Superior temporal gyrus (tissue), 1 donor: Measurements from ENCODE around the gene CCND1.
"Not testable (repeated sequence)": the region's sequence is repeated elsewhere in the genome, so short reads cannot be mapped to it uniquely, and the experiment has no call there.

Source experiments
- DNase-seq: peaks from one replicate; pipeline ENCODE4 v3.0.0-alpha.2; 2016; ENCODE audit errors: extremely low spot score

The CCND1 gene

DNA sequence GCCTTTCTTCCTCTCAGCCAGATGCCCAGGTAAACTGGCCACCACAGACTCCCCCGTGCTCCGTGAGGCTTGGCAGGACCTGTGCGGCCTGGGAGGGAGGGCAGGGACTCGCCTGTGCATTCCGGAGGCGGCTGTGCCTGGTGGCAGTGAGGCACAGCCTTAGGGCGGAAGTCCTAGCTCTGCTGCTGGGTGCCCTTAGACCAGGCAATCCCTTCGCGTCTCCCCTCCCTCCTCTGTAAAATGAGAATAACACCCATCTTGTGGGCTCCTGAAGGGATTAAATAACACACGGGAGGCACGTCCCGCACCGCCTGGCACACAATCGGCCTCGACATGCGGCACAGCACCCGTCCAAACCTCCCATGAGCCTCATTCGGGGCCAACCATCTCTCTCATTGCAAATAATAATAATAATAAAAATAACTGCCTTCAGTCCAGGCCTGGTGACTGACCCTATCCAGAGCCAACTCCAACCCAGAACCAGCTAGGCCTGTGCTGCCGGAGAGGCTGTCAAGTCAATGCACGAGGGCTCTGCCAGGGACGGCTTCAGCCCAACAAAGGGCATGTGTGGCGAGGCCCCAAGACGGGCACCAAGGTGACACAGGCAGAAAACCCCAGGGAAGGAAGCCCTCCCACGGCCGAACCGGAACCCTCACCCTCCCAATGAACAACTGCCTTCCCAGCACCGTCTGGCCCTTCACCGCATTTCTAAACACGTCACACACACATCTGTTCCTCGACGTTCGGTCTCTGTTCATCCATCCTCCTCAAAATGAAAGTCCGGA lies 26.0 kb downstream of the CCND1 start:
- no peak for DNase-seq

DNA sequence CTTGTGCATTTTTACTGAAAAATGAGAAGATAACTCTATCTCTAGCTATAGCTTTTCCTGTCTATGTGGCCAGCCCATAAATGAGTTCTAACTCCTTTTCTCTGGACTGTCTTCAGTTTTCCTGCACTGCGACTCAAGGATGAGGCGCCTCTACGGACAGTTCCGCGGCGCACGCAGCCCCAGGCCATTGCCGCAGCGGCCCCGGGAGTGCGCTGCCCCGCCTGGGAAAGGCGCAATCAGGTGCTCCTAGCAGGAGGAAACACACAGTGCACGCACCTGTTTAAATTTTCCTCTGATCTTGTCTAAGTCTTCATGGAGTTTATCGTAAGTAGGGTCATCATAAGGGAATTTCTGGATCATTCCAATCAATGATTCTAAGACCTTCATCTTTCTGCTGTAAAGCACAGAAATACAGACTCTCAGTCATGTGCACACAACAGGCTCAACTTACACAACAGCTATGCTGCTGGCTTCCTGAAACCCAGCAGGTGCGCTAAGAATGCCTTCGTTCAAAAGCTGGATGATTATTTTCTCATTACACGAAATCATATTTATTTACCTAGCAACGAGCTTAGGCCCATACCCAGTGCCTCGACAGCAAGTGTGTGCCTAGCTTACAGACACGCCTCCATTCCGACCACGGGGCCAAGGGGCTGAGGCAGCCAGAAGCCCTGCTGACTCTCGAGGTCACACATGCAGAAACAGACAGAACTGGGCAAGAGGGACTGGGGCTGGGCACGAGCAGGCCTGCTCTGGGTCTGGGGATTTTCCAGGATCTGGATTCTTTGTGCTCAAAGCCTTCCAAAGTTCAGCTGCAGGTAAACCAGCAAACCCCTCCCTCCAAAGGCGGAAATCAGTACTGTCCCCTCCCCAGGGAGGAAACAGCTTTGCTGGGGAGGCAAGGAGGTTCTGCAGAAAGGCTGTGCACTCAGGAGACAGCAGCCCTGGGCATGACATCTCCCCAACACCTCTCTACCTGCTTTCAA lies 27.0 kb downstream of the CCND1 start:
- DNase-seq: no peak

DNA sequence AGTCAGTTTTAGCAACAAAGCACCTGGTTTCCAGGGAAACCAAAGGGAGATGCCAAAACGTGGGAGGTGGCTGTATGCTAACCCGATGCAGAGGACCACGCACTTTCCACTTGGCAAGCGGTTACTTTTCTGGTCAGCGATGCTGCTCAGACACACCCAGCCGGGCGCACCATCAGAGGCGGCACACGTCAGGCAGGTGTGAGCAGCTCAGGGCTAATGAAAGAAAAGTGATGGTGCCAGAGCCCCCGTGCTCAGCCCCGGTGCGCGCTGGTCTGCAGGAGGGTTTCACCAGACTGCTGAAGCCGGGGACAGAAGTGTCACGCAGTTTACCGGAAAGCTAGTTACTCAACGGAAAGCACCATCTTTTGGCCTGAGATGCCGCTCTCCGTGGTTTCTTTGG lies 28.5 kb downstream of the CCND1 start:
- DNase-seq: no peak

DNA sequence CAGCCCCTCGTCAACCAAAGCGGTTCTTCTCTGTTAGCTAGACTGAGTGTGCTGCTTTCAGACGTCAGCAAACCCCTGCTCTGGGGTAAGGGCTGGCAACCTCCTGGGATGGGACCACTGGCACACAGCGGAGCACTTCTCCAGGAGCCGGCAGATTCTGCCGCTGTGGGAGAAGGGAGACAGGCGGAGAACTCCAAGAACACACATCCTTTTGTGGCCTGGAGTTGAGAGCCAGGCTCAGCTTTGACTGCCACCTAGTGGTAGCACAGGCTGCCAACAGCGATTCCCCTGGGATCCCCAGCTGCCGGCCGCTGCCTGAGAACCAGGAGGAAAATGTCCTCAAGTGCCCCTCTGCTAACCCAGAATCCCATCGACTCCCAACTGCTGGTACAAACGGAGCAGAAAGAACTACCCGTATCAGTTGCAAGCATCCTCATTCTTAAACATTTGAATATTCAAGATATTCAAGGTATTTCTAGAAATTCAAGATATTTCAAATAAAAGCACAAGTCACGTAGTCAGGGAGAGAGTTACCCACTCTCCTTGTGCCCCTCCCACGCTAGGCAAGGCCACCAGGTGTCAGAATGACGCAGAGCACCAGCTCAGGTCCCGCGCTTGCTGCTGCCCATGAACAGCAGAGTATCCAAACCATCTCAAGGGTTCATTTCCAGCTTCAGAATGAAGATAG lies 29.3 kb downstream of the CCND1 start:
- DNase-seq: peak; percentile 96

DNA sequence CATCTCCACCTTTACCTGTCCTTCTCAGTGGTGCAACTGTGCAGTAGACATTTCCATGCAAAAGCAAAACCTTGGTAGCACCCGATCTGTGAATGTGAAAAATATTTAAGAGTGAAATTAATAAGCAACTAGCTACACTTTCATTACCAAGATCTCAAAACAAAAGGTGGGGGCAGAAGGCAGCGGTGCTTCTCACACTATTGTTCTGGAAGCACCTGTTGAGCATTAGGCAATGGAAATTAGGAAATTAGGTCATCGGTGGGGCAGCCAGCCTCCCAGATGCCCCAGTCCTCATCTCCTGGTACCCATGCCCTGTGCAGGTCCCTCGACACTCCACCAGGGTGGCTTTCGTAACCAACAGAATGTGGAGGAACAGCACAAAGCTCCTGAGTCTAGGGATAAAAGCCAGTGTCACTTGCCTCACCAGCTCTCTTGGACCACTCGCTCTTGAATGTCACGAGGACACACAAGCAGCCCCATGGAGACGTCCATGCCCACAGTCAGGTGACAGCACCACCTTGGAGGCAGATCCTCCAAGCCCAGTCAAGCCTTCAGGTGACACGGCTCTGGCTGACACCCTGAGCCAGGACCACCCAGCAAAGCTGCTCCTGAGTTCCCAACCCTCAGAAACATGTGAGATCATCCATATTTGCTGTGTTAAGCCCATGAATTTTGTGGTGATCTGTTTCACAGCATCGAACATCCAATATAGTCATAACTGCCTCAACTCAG lies 30.9 kb downstream of the CCND1 start:
- no peak for DNase-seq

DNA sequence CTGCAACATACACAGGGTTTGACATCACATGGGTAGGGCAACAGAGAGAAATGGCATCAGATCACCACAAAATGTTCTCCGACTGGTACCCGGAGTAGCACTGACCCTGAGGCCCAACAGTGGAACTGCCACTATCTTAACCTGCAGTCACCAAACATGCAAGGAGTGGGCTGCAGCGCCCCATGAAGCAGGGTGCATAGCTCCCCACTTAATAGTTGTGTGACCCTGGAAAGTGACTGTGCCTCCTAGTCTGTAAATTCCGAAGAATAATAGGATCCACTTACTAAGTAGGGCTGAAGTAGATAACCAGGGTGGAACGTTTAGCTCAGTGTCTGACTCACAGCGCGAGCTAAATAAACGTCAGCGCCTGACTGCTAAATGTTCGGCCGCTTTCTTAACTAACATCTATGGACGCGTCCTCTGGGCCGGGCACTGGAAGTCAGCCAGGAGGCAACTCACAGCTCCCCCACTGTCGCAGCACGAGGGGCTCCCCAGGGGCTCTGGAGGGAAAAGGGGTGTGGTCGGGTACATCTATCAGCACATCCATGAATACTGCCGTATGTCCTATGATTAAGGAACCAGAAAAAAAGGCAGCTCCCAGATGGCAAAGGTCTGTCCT lies 33.4 kb downstream of the CCND1 start:
- DNase-seq: no peak

DNA sequence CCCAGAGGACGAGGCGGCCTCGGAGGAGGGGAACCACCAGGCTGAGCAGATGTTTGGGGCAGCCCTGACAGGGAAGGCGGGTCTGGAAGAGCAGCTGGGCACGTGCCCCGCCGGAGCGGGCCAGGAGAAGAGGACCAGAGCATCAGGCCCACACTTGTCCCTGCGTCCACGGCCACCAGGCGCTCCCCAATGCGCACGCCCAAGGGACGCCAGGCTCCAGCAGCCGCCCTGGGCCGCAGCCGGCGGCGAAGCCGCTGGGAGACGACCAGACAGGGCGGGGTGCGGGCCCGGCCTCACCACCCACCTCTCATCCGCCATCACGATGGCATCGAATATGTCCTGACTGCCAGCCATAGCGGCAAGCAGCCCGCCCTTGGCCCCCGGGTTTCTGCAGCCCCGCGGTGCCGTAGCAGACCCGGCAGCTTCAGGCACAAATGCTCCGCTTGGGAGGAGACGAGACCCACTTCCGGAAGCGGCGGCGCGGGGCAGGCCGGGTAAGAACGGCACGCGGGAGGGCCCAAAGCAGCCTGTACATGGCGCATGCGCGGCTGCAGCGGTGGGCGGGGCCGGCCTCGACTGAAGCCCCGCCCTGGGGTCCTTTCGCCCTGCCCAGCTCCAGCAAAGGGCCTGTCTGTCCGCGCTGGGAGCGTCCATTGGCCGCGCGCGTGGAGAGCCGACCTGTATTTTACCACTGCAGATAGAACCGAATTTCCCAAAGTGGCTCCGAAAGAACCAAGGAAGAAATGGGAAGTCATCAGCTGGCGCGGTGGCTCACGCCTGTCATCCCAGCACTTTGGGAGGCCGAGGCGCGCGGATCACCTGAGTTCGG lies 34.1 kb downstream of the CCND1 start, which contains the start of gene LTO1:
LTO1 (minus strand) TSS at position 468 of the 829 bp plus-strand sequence; CDS start at position 354, 114 bp downstream.
- peak; percentile 95 for DNase-seq

DNA sequence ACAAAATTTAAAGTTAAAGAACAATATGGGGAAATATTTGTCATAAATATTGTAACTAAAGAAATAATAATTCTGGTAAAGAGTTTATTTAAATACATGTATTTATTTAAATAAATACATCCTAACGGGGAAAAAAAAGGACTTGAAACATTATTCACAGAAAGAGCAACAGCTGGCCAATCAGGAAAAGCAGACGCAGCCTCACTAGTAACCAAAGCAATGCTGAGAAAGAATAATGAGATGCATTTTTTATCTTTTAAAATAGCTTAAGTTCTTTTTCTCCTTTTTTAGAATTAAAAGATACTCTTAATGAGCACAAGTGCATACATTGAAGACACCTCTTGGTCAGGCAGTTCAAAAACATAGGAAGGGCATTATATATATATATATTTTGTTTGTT lies 36.8 kb downstream of the CCND1 start:
- DNase-seq: no peak

DNA sequence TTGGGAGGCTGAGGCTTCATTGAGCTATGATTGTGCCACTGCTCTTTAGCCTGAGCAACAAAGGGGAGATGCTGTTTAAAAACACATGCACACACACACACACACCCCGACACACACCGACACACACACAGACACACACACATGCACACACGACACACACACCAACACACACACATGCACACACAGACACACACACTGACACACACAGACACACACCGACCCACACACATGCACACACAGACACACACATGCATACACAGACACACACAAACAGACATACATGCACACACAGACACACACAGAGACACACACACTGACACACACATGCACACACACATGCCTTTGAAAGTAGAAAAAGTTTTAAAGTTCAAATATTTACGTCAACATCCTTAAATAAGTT lies 39.7 kb downstream of the CCND1 start:
- DNase-seq: no peak

DNA sequence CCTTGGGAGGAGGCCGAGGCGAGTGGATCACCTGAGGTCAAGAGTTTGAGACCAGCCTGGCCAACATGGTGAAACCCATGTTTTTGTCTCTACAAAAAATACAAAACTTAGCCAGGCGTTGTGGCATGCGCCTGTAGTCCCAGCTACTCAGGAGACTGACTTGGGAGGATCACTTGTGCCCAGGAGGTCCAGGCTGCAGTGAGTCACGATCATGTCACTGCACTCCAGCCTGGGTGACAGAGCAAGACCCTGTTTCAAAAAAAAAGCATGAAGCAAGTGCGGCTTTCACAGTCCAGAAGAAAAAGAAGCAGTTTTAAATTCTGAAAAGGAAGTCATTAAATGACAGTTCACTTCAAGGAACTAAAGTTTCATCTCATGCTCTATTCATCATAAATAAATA lies 41.3 kb downstream of the CCND1 start:
- DNase-seq: no peak

DNA sequence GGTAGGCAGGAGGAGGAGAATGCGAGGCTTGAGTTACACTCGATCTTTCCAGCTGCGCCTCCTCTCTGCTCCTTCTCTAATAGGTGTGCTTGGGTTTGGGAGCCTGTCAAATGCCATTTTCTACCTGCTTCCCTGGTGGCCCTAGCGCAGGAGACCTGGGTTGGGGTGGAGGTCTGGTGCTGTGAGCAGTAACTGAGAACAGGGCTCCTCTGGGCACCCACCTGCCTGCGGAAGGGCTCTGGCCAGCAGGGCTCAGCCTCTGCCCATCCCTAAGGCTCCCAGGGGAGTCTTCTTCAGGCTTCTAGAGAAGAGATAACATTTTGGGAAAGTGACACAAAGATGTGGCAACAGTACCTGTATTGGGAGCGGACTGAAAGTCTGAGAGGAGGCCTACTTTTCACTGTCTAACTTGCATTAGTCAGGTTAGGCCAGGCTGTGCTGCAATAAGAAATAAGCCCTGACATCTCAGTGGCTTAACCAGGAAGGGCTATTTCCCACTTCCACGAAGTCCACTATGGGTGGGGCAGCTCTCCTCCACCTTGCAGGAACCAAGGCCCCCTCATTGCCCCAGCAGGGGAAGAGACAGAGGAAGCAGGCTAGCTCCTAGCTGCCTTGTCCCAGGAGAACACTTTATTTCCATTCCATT lies 41.8 kb downstream of the CCND1 start:
- DNase-seq: no peak

DNA sequence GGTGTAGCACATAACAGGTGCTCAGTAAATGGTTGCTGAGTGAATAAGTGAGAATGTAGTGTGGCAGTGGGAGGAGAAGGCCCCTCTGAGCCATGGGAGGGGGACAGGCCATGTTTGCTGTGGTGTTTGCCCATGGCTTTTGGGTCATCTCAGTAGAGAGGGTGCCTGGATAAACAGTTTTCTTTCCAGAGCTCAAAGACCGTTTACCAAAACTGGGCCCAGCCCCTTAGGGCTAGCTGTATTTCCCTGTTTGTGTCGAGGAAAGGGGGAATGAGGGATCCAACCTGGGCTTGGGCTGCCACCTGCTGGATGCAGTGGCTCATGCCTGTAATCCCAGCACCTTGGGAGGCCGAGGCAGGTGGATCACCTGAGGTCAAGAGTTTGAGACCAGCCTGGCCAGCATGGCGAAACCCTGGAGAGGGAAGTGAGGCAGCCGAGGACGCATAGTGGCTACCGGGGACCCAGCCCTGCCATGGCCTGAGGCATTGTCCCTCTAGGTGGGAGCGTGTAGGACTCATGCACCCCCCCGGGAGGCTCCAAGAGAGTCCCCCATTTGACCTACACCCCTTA lies 42.9 kb downstream of the CCND1 start:
- DNase-seq: no peak

DNA sequence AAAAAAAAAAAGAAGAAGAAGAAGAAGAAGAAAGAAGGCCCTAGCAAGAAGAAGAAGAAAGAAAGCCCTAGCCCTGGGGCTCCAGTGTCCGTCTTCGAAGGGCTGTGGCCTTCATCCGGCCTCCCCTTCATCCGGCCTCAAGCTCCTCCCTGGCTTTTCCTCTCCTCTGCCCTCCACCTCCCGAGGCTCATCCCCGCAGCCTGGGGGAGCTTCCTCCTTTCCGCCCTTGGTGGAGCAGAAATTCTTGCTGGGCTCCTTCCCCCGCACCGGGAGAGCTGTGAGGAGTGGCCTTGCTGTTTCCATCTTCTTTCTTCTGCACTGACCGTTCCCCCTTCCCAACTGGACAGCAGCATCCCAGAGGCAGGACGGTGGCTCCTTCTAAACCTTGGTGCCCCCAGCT lies 43.7 kb downstream of the CCND1 start:
- no peak for DNase-seq

DNA sequence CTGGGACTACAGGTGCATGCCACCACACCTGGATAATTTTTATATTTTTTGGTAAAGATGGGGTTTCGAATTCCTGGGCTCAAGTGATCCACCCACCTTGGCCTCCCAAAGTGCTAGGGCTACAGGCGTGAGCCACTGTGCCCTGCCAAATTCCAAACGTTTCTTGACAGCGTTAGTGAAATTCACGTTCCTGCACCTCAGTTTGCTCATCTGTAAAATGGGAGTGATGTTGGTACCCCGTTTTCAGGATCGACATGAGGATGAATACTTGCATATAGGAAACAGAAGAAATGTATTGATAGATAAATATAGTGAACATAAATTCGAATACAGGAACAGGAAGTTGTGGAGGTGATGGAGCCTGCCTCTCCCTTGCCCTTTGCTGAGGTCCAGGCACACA lies 44.4 kb downstream of the CCND1 start:
- no peak for DNase-seq

DNA sequence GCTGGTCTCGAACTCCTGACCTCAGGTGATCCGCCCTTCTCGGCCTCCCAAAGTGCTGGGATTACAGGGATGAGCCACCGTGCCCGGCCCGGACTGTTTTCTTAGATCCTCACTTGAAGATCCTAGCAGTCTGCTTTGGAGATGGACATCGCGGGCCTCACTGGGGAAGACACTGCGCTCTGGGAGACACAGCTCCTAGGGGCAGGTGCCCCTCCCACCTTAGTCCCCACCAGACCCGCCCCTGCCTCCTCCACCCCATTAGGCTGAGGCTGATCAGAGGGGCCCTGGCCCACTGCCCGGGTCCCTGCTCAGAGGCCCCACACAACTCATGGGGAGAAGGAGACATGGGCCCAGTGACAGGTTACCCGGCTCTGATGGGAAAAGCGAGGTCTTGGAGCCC lies 45.5 kb downstream of the CCND1 start:
- no peak for DNase-seq

DNA sequence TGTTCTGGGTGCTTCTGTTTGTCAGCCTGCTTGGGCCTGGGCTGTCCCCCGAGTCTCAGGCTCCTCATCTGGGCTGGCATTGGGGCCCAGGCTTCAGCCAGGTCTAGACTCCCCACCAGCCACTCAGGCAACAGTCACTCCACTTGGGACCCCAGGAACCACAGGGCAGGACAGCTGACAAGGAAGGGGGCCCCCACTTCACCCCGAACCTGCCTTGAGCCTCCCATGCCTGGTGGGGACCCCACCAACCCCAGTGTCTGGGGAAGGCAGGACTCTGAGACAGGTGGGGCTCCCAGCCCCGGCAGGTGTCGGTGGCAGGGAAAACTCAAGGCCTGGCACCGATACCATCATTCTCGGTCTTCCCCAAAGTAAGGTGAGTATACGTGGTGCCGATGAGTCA lies 45.9 kb downstream of the CCND1 start:
- DNase-seq: no peak

DNA sequence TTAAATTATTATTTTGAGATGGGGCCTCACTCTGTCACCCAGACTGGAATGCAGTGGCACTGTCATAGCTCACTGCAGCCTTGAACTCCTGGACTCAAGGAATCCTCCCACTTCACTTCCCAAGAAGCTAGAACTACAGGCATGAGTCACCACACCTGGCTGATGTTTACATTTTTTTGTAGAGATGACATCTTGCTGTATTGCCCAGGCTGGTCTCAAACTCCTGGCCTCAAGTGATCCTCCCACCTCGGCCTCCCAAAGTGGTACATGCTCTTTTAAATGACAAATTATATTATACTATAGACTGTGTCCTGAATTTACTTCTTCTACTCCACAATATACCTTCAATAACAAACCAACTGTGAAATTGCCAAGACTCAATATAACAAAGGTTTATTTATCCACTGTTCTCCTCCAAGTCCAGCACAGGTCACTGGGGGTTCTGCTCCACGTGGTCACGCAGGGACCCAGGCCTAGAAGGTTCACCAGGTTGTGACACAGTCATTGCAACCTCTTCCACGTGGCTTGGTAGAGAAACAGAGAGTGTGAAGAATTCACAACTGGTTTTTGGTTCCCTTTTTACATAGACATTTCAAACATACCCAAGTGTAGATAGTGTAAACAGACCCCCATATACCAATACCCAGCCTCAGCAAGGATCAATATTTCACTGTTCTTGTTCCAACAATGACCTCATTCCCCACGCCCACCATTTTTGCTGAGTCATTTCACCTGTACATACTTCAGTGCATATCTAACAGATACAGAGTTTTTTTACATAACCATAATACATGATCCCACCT lies 47.2 kb downstream of the CCND1 start:
- not testable (repeated sequence) for DNase-seq
